Measurements from ENCODE around the gene PLXNA2. TPM values are rescaled to one million over a fixed set of nuclear protein-coding genes. Genes with fewer than 3 reads are reported as not detected.

The PLXNA2 gene
- total RNA-seq, 2 donors from 2014 or later: 23.4 to 40.6 TPM

GRCh38 chr1:208247696-208248095 lies 3.5 kb upstream of the PLXNA2 start:
- intact Hi-C loops (cut with DNase I): loop anchor here (2.0 to 10.0 kb wide), 3 partner anchors 227 to 1987 kb away; partner anchors contain the start of gene SERTAD4 (in 1 of the 2)

GRCh38 chr1:208245185-208245705 lies 1.1 kb upstream of the PLXNA2 start:
- peak; percentile 96 for DNase-seq (ENCODE audit: low spot score)
- intact Hi-C loops (cut with DNase I): loop anchor here in 1 of 2 donors (2.0 to 10.0 kb wide), 3 partner anchors 224 to 1990 kb away; partner anchors contain the start of gene SERTAD4

More at GRCh38 chr1:208247696-208248095, 3.5 kb upstream of the PLXNA2 start:
- no peak for DNase-seq (ENCODE audit: low spot score)

- intact Hi-C loops (cut with DNase I): loop anchor here in 1 of 2 donors (5.0 to 10.0 kb wide), 3 partner anchors 111 to 1991 kb away; partner anchors contain the start of gene SERTAD4
Observed at GRCh38 chr1:208243527-208243966, 637 bp downstream of the PLXNA2 start.

GRCh38 chr1:208242941-208243526 lies 1.1 kb downstream of the PLXNA2 start:
- DNase-seq (ENCODE audit: low spot score): no peak
- intact Hi-C loops (cut with DNase I): loop anchor here in 1 of 2 donors (5.0 to 10.0 kb wide), 3 partner anchors 111 to 1992 kb away; partner anchors contain the start of gene SERTAD4

More at GRCh38 chr1:208243527-208243966, 637 bp downstream of the PLXNA2 start:
- no peak for DNase-seq (ENCODE audit: low spot score)

- DNase-seq (ENCODE audit: low spot score): no peak
- intact Hi-C loops (cut with DNase I): loop anchor here in 1 of 2 donors (5.0 to 10.0 kb wide), 3 partner anchors 110 to 1993 kb away; partner anchors contain the start of gene SERTAD4
Observed at GRCh38 chr1:208242146-208242545, 2.0 kb downstream of the PLXNA2 start.

- no peak for DNase-seq (ENCODE audit: low spot score)
Observed at GRCh38 chr1:208241512-208241911, 2.7 kb downstream of the PLXNA2 start.

GRCh38 chr1:208240662-208241355 lies 3.4 kb downstream of the PLXNA2 start:
- intact Hi-C loops (cut with DNase I): loop anchor here in 1 of 2 donors (5.0 to 10.0 kb wide), 3 partner anchors 109 to 1994 kb away; partner anchors contain the start of gene SERTAD4
- DNase-seq (ENCODE audit: low spot score): no peak

More at GRCh38 chr1:208241512-208241911, 2.7 kb downstream of the PLXNA2 start:
- intact Hi-C loops (cut with DNase I): loop anchor here in 1 of 2 donors (5.0 to 10.0 kb wide), 3 partner anchors 109 to 1993 kb away; partner anchors contain the start of gene SERTAD4

GRCh38 chr1:208239473-208240381 lies 4.5 kb downstream of the PLXNA2 start:
- no peak for DNase-seq (ENCODE audit: low spot score)

GRCh38 chr1:208238710-208239472 lies 5.3 kb downstream of the PLXNA2 start:
- intact Hi-C loops (cut with DNase I): no loop called here
- DNase-seq (ENCODE audit: low spot score): no peak

More at GRCh38 chr1:208239473-208240381, 4.5 kb downstream of the PLXNA2 start:
- intact Hi-C loops (cut with DNase I): loop anchor here in 1 of 2 donors (5.0 to 10.0 kb wide), 3 partner anchors 107 to 1995 kb away; partner anchors contain the start of gene SERTAD4

- intact Hi-C loops (cut with DNase I): no loop called here
- DNase-seq (ENCODE audit: low spot score): no peak
Observed at GRCh38 chr1:208237241-208237640, 6.9 kb downstream of the PLXNA2 start.

GRCh38 chr1:208235982-208236761 lies 8.0 kb downstream of the PLXNA2 start:
- intact Hi-C loops (cut with DNase I): no loop called here
- peak; percentile 88 for DNase-seq (ENCODE audit: low spot score)

- intact Hi-C loops (cut with DNase I): no loop called here
- DNase-seq (ENCODE audit: low spot score): peak; percentile 36
Observed at GRCh38 chr1:208235356-208235981, 8.7 kb downstream of the PLXNA2 start.

- intact Hi-C loops (cut with DNase I): no loop called here
- peak; percentile 32 for DNase-seq (ENCODE audit: low spot score)
Observed at GRCh38 chr1:208234721-208235120, 9.5 kb downstream of the PLXNA2 start.

- intact Hi-C loops (cut with DNase I): no loop called here
- DNase-seq (ENCODE audit: low spot score): peak; percentile 34
Observed at GRCh38 chr1:208233978-208234377, 10.2 kb downstream of the PLXNA2 start.

GRCh38 chr1:208233546-208233945 lies 10.6 kb downstream of the PLXNA2 start:
- intact Hi-C loops (cut with DNase I): no loop called here
- DNase-seq (ENCODE audit: low spot score): no peak

- intact Hi-C loops (cut with DNase I): no loop called here
Observed at GRCh38 chr1:208232662-208233038, 11.5 kb downstream of the PLXNA2 start.

More at GRCh38 chr1:208232662-208233038, 11.5 kb downstream of the PLXNA2 start:
- no peak for DNase-seq (ENCODE audit: low spot score)

Measured in posterior vena cava (tissue), 2 donors.